GM06990 (cell line): Measurements from ENCODE around the gene RFX7.
"Not testable (repeated sequence)": the region's sequence is repeated elsewhere in the genome, so short reads cannot be mapped to it uniquely, and the experiment has no call there.

ENCODE experiments used
- DNase-seq: peaks from one replicate; pipeline ENCODE4 v3.0.0-alpha.2; 2011; ENCODE audit not compliant: insufficient read length; ENCODE audit errors: extremely low read depth
- H3K27me3 ChIP-seq: replicated peaks from 2 replicates; pipeline ENCODE4 v1.6.0; 2011; ENCODE audit warnings: low read length; ENCODE audit not compliant: control insufficient read depth, insufficient read depth
- H3K36me3 ChIP-seq: 2 replicates; pipeline ENCODE4 v1.5.1; 2011; ENCODE audit warnings: low read length; ENCODE audit not compliant: control insufficient read depth, insufficient read depth
- H3K4me3 ChIP-seq: replicated peaks from 2 replicates; pipeline ENCODE4 v1.5.1; 2011; ENCODE audit warnings: low read depth, mild to moderate bottlenecking, control low read depth, low read length
- CTCF ChIP-seq: IDR thresholded peaks from 2 replicates; pipeline ENCODE4 v1.5.1; 2011; ENCODE audit warnings: low read length, control low read depth, mild to moderate bottlenecking, inconsistent platforms; ENCODE audit not compliant: insufficient read depth, poor library complexity, severe bottlenecking

The RFX7 gene

GRCh38 chr15:56208185-56208584 lies 35.5 kb downstream of the RFX7 start:
- Histone ChIP-seq H3K36me3 (no peaks in the 10 kb centered on the region), H3K27me3 (no peaks in the 10 kb centered on the region)
- no peak for TF ChIP-seq CTCF

GRCh38 chr15:56207711-56208110 lies 36.0 kb downstream of the RFX7 start:
- no peak for DNase-seq
- H3K4me3 ChIP-seq, result no peak overlapping the region
- TF ChIP-seq CTCF, result no peak
- H3K27me3 ChIP-seq, result no peaks in the 10 kb centered on the region
- H3K36me3 ChIP-seq, result no peaks in the 10 kb centered on the region

More at GRCh38 chr15:56208185-56208584, 35.5 kb downstream of the RFX7 start:
- no peak for DNase-seq
- no peak overlapping the region for H3K4me3 ChIP-seq

- no peaks in the 10 kb centered on the region for H3K27me3 ChIP-seq
- DNase-seq, result no peak
- no peak overlapping the region for H3K4me3 ChIP-seq
- peaks cover 3% of the 10 kb centered on the region for H3K36me3 ChIP-seq
- no peak for TF ChIP-seq CTCF
Measured at GRCh38 chr15:56207092-56207491, 36.6 kb downstream of the RFX7 start.

GRCh38 chr15:56205061-56205876 lies 38.4 kb downstream of the RFX7 start:
- DNase-seq, result no peak
- no peak for TF ChIP-seq CTCF
- no peak overlapping the region for H3K4me3 ChIP-seq

GRCh38 chr15:56203312-56203922 lies 40.3 kb downstream of the RFX7 start:
- not testable (repeated sequence) for DNase-seq, H3K36me3 ChIP-seq

More at GRCh38 chr15:56205061-56205876, 38.4 kb downstream of the RFX7 start:
- H3K27me3 ChIP-seq, result no peaks in the 10 kb centered on the region
- H3K36me3 ChIP-seq, result peaks cover 3% of the 10 kb centered on the region

GRCh38 chr15:56202701-56203100 lies 41.0 kb downstream of the RFX7 start:
- H3K4me3 ChIP-seq, result no peak overlapping the region
- H3K36me3 ChIP-seq, result peaks cover 3% of the 10 kb centered on the region
- TF ChIP-seq CTCF, result no peak
- DNase-seq, result no peak
- no peaks in the 10 kb centered on the region for H3K27me3 ChIP-seq

More at GRCh38 chr15:56203312-56203922, 40.3 kb downstream of the RFX7 start:
- H3K27me3 ChIP-seq, H3K4me3 ChIP-seq: not testable (repeated sequence)
